GM12872 (cell line): ENCODE results near the gene KRT72.

ENCODE experiments used
- TF ChIP-seq, protein P1 (sequence below): IDR thresholded peaks from 3 replicates; pipeline ENCODE4 v1.5.1; 2011; ENCODE audit warnings: low read depth, mild to moderate bottlenecking, low read length, moderate library complexity; ENCODE audit not compliant: insufficient read depth

Gene KRT72

DNA sequence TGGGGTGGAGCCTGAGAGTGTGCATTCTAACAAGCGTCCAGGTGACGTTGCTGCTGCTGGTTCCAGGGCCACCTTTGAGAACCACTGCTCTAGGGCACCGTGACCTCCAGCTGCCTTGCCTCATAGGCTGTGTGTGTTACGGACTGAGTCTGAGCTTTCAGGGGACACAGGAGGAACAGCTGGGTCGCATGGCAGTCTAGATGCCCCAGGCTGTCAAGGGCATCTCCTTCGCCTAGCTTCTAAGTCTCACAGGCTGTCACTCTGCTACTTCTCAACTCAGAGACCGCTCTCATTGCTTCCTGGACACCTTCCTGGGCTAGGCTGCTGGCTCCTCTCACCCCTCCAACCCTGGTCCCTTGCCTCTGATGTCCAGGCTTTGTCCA, 16.1 kb upstream of the KRT72 start:
- TF ChIP-seq, protein P1, sequence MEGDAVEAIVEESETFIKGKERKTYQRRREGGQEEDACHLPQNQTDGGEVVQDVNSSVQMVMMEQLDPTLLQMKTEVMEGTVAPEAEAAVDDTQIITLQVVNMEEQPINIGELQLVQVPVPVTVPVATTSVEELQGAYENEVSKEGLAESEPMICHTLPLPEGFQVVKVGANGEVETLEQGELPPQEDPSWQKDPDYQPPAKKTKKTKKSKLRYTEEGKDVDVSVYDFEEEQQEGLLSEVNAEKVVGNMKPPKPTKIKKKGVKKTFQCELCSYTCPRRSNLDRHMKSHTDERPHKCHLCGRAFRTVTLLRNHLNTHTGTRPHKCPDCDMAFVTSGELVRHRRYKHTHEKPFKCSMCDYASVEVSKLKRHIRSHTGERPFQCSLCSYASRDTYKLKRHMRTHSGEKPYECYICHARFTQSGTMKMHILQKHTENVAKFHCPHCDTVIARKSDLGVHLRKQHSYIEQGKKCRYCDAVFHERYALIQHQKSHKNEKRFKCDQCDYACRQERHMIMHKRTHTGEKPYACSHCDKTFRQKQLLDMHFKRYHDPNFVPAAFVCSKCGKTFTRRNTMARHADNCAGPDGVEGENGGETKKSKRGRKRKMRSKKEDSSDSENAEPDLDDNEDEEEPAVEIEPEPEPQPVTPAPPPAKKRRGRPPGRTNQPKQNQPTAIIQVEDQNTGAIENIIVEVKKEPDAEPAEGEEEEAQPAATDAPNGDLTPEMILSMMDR, result no peak

DNA sequence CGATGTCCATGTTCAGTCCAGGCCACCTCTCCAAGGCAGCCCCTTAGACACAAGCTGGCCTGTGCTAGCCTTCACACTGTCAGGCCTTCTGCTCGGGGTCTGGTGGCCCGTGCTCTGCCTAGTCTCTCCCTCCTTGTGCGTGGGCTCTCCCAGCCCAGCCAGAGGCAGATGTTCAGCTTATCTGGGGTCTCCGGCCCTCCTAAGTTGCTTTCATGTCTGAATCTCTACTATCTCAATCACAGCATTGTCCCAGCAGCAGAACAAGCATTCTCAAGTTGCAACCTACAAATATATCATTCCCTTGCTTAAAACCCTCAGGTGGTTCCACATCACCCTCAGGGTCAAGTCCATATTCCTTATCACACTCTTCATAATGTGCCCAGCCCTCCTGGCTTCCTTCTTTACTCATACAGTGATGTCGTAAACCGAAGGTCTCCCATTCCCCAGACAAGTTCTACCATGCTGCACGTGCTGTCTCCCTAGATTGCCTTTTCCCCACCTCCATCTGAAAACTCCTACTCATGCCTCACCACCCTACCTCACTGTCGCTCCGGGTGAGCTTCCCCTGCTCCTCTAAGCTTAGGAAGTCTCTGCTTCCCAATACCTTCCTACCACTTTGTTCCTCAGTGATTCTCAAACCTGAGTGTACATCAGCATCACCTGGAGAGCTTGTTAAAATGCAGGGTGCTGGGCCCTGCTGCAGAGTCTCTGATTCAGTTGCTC, 15.6 kb upstream of the KRT72 start:
- TF ChIP-seq, protein P1, result no peak

DNA sequence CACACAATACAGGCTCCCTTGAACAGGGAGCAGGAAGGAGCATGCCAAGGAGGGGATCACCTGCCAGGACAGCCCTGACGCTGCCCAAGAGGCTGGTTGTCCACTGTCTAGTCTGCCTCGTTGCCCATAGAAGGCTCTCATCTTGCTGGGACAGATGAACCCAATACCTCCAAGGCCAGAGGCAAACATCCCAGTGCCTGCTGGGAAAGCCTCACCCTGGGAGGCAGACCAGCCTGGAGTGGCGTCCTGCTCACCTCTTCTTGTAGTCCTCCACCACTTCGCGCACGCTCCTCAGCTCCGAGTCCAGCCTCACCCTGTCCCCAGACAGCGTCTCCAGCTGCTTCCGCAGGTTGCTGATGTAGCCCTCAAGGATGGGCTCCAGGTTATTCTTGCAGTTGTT, 14.6 kb upstream of the KRT72 start:
- TF ChIP-seq, protein P1, result no peak

DNA sequence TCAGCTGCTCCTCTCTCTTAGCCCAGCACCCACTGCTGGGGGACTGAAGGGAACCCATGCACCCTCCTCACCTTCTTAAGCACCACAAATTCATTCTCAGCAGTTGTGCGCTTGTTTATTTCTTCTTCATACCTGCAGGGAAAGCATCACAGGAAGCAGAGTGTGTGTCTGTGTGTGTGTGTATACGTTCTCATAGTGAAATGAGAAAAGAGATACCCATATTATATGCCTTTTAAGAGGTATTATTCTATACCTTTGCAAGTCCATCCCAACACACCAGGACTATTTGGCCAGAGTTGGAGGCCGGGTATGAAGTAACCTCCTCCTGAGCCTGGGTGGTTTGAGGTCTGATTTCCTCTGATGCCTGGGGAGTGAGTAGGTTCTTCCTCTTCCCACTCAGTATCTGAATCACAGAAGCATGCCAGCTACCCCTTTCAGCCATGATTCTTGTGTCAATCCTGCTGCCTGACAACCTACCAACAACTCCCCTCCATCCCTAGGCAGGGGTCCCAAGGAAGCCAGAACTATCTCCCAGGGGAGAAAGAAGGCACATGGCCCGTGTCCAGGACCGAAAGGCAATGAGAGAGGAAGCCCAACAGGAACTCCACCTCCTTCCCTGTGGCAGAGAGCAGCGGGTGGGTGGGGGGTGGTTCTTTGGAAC, 14.1 kb upstream of the KRT72 start:
- TF ChIP-seq, protein P1, result no peak

DNA sequence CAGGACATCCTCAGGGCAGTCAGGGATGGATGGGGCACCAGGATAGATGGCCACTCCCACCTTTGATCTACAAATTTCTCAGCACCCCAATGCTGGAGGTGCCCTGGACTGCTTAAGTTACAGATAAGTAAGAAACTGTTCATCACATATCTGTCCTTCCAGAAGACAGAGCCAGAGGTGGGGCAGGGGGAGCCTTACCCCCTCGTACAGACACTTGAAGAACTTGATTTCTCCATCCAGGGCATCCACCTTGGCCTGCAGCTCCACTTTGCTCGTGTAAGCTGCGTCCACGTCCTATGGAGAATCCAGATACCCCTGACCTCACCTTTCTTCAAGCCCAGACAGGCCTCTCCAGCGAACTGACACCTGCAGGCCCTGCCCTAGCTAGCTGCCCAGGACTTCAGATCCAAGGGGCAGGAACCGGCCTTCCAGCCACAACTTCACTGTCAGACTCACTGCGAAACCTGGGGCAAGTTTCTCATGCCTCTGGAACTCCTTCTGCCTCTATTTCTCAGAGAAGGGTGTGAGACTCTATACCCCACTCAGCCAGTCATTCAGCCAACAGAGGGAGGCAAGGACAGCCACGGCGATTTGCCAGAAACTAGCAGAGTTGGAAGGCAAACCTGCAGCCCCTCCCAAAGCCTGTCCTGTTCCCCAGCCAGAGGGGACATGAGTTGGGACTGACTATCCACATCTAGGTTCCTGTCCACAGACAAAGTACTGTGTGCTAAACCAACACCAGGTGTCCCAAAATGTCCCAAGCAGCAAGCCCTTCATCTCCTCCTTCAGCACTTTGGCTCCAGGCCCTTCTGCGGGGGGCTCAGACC, 13.3 kb upstream of the KRT72 start:
- TF ChIP-seq, protein P1, result no peak

DNA sequence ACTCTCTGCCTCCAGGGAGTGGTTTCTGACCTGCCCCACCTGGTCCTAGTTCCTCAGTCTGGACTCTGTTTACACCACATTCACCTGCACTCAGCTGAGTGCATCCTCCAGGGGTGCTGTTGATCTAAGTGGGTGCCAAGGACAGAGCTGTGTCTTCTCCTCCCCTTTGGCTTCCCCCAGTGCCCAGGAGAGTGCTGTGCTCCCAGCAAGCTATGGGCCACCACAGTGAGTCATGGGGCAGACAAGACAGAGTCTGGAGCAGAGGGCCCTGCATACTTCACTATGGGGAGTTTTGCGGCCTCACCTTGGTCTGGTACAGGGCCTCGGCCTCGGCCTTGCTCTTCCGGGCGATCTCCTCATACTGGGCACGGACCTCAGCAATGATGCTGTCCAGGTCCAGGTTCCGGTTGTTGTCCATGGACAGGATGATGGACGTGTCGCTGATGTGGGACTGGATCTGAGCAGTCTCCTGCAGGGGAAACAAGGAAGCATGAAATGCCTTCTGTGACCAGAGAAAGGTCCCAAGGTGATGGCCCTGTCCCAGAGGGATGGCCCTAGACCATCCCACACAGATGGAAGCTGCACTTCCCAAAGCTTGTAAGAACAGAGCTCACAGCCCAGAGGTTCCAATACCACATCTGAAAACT, 12.2 kb upstream of the KRT72 start:
- TF ChIP-seq, protein P1, result no peak
